H9 (cell line): ENCODE measurements around the gene SUPT3H. TPM values are rescaled to one million over a fixed set of nuclear protein-coding genes. Genes with fewer than 3 reads are reported as not detected.

Experiments used
- DNase-seq: peaks from one replicate; pipeline ENCODE4 v3.0.0-alpha.2; 2017
- H2AFZ ChIP-seq: one replicate; pipeline ENCODE4 v1.6.1; 2013; ENCODE audit warnings: mild to moderate bottlenecking, low read length, control low read depth, moderate library complexity
- H2AK5ac ChIP-seq: 2 replicates; pipeline ENCODE4 v1.6.1; 2013; ENCODE audit warnings: low read length, control low read depth, mixed read lengths; ENCODE audit not compliant: insufficient read length
- H2BK120ac ChIP-seq: one replicate; pipeline ENCODE4 v1.6.1; 2013; ENCODE audit warnings: low read depth, mild to moderate bottlenecking, low read length, control low read depth, inconsistent platforms; ENCODE audit not compliant: poor library complexity, severe bottlenecking
- H2BK12ac ChIP-seq: 2 replicates; pipeline ENCODE4 v1.6.1; 2013; ENCODE audit warnings: low read length, control low read depth, mixed read lengths, low read depth; ENCODE audit not compliant: insufficient read length
- H2BK15ac ChIP-seq: 2 replicates; pipeline ENCODE4 v1.6.1; 2013; ENCODE audit warnings: low read depth, low read length, control low read depth
- H2BK20ac ChIP-seq: one replicate; pipeline ENCODE4 v1.6.1; 2013; ENCODE audit warnings: low read depth, mild to moderate bottlenecking, low read length, control low read depth, inconsistent platforms; ENCODE audit not compliant: poor library complexity, severe bottlenecking
- H2BK5ac ChIP-seq: 2 replicates; pipeline ENCODE4 v1.6.1; 2013; ENCODE audit warnings: low read length, control low read depth, mixed read lengths; ENCODE audit not compliant: insufficient read length
- H3K14ac ChIP-seq: 2 replicates; pipeline ENCODE4 v1.6.1; 2013; ENCODE audit warnings: low read length, control low read depth; ENCODE audit not compliant: insufficient read depth
- H3K18ac ChIP-seq: 2 replicates; pipeline ENCODE4 v1.6.1; 2013; ENCODE audit warnings: low read depth, mild to moderate bottlenecking, mixed read lengths, low read length, control low read depth; ENCODE audit not compliant: insufficient read length
- H3K23ac ChIP-seq: 2 replicates; pipeline ENCODE4 v1.6.1; 2013; ENCODE audit warnings: low read length, control low read depth, mixed read lengths, low read depth; ENCODE audit not compliant: insufficient read length
- H3K23me2 ChIP-seq: 2 replicates; pipeline ENCODE4 v1.6.1; 2013; ENCODE audit warnings: low read depth, mild to moderate bottlenecking, mixed read lengths, low read length, control low read depth; ENCODE audit not compliant: insufficient read length, poor library complexity, severe bottlenecking
- H3K27ac ChIP-seq: 2 replicates; pipeline ENCODE4 v1.5.1; 2013; ENCODE audit warnings: low read length, control low read depth, mixed read lengths, low read depth; ENCODE audit not compliant: insufficient read length
- H3K27me3 ChIP-seq: 2 replicates; pipeline ENCODE4 v1.6.1; 2013; ENCODE audit warnings: low read length, control low read depth, inconsistent platforms; ENCODE audit not compliant: insufficient read depth
- H3K4ac ChIP-seq: 2 replicates; pipeline ENCODE4 v1.6.1; 2013; ENCODE audit warnings: low read depth, mild to moderate bottlenecking, control low read depth, inconsistent platforms, low read length, moderate library complexity
- H3K4me1 ChIP-seq: 2 replicates; pipeline ENCODE4 v1.6.1; 2013; ENCODE audit warnings: low read length, control low read depth, inconsistent platforms; ENCODE audit not compliant: insufficient read depth
- H3K4me2 ChIP-seq: 2 replicates; pipeline ENCODE4 v1.6.1; 2013; ENCODE audit warnings: low read length, control low read depth, mixed read lengths; ENCODE audit not compliant: insufficient read length, insufficient read depth
- H3K56ac ChIP-seq: 2 replicates; pipeline ENCODE4 v1.6.1; 2013; ENCODE audit warnings: low read depth, mild to moderate bottlenecking, mixed read lengths, low read length, control low read depth; ENCODE audit not compliant: insufficient read length
- H3K79me1 ChIP-seq: 2 replicates; pipeline ENCODE4 v1.6.1; 2013; ENCODE audit warnings: low read depth, mild to moderate bottlenecking, moderate library complexity, low read length, control low read depth, inconsistent platforms; ENCODE audit not compliant: insufficient read depth, poor library complexity, severe bottlenecking
- H3K79me2 ChIP-seq: 2 replicates; pipeline ENCODE4 v1.6.1; 2013; ENCODE audit warnings: low read length, control low read depth, inconsistent platforms; ENCODE audit not compliant: insufficient read depth
- H3K9ac ChIP-seq: 2 replicates; pipeline ENCODE4 v1.6.1; 2013; ENCODE audit warnings: low read length, control low read depth, mixed read lengths; ENCODE audit not compliant: insufficient read length; ENCODE audit errors: extremely low read depth
- H3K9me3 ChIP-seq: one replicate; pipeline ENCODE4 v1.6.1; 2013; ENCODE audit warnings: low read depth, low read length, inconsistent platforms; ENCODE audit not compliant: control insufficient read depth
- H3T11ph ChIP-seq: one replicate; pipeline ENCODE4 v1.6.1; 2013; ENCODE audit warnings: mild to moderate bottlenecking, low read length, control low read depth, inconsistent platforms
- H4K20me1 ChIP-seq: one replicate; pipeline ENCODE4 v1.6.1; 2013; ENCODE audit not compliant: control insufficient read depth, insufficient read length, insufficient read depth
- H4K5ac ChIP-seq: 2 replicates; pipeline ENCODE4 v1.6.1; 2013; ENCODE audit warnings: low read depth, mild to moderate bottlenecking, mixed read lengths, low read length, control low read depth; ENCODE audit not compliant: insufficient read length
- H4K8ac ChIP-seq: replicated peaks from 2 replicates; pipeline ENCODE4 v1.6.1; 2013; ENCODE audit warnings: low read length, control low read depth, mixed read lengths, low read depth; ENCODE audit not compliant: insufficient read length
- H4K91ac ChIP-seq: 2 replicates; pipeline ENCODE4 v1.6.1; 2013; ENCODE audit warnings: low read depth, mild to moderate bottlenecking, moderate library complexity, mixed read lengths, low read length, control low read depth; ENCODE audit not compliant: insufficient read length
- H3K27ac Mint-ChIP-seq, 3 experiments: 2 replicates in 2 of 3; 3 replicates in 1 of 3; pipeline ENCODE4 v1.8.0; 2020 to 2021; ENCODE audit warnings: mixed read lengths in 3 of 3, mild to moderate bottlenecking in 1 of 3, moderate library complexity in 1 of 3
- H3K27me3 Mint-ChIP-seq: 2 replicates; pipeline ENCODE4 v1.8.0; 2021; ENCODE audit warnings: low read depth, mild to moderate bottlenecking, moderate library complexity, mixed read lengths
- H3K36me3 Mint-ChIP-seq, 3 experiments: 2 replicates in 2 of 3; 3 replicates in 1 of 3; pipeline ENCODE4 v1.8.0; 2020 to 2021; ENCODE audit warnings: low read depth in 3 of 3, mixed read lengths in 3 of 3; ENCODE audit not compliant: insufficient read depth in 1 of 3
- H3K4me1 Mint-ChIP-seq, 2 experiments: 2 replicates each; pipeline ENCODE4 v1.8.0; 2020; ENCODE audit warnings: mixed read lengths in 2 of 2
- H3K4me3 Mint-ChIP-seq, 2 experiments: 2 replicates in 1 of 2; 3 replicates in 1 of 2; pipeline ENCODE4 v1.8.0; 2020 to 2021; ENCODE audit warnings: mild to moderate bottlenecking in 2 of 2, mixed read lengths in 2 of 2, moderate library complexity in 1 of 2
- H3K9me3 Mint-ChIP-seq, 2 experiments: 2 replicates in 1 of 2; 3 replicates in 1 of 2; pipeline ENCODE4 v1.8.0; 2020; ENCODE audit warnings: mild to moderate bottlenecking in 2 of 2, mixed read lengths in 2 of 2, moderate library complexity in 1 of 2
- CTCF ChIP-seq: fragments of 200-600 bp; sonication (generic); conservative IDR thresholded peaks from 3 replicates; pipeline ENCODE4 v1.8.0; 2021; ENCODE audit warnings: antibody characterized with exemption, mild to moderate bottlenecking
- WGBS: extraction: QIAGEN DNeasy Blood & Tissue Kit; methylation state at CpG from one replicate; pipeline ENCODE4 v1.1.7; 2013; ENCODE audit warnings: missing lambda C conversion rate, low lambda C conversion rate, mixed read lengths; ENCODE audit not compliant: insufficient read length; ENCODE audit errors: extremely low coverage; 5-methylcytosine and 5-hydroxymethylcytosine counted together
- total RNA-seq: library from RNA; stranded (reverse); gene quantifications from 2 replicates; pipeline ENCODE4 v1.2.1, GENCODE V29; 2021

Gene SUPT3H
- total RNA-seq, 1 experiment from 2014 or later = 22.5 TPM

GRCh38 chr6:45109551-45109950 is 268.2 kb downstream of the SUPT3H start:
- H3K36me3 Mint-ChIP-seq = no peaks in the 10 kb centered on the region
- H3K4ac ChIP-seq = no peak overlapping the region
- H3K27me3 Mint-ChIP-seq = no peaks in the 10 kb centered on the region
- H3K9me3 ChIP-seq = no peaks in the 10 kb centered on the region
- no peak overlapping the region for H2BK20ac ChIP-seq
- H3K9ac ChIP-seq = no peak overlapping the region
- no peak overlapping the region for H4K5ac ChIP-seq
- H3K56ac ChIP-seq = no peak overlapping the region
- no peak overlapping the region for H3K27ac ChIP-seq
- no peak for DNase-seq
- no peak for TF ChIP-seq CTCF
- H3K4me2 ChIP-seq = no peak overlapping the region
- H2BK15ac ChIP-seq = no peak overlapping the region
- no peak overlapping the region for H2BK12ac ChIP-seq
- no peak overlapping the region for H3T11ph ChIP-seq
- H3K4me3 Mint-ChIP-seq = no peak overlapping the region
- H3K4me1 ChIP-seq = no peaks in the 10 kb centered on the region
- no peak overlapping the region for H3K14ac ChIP-seq
- no peak overlapping the region for H3K18ac ChIP-seq
- no peaks in the 10 kb centered on the region for H3K9me3 Mint-ChIP-seq
- H4K91ac ChIP-seq = no peak overlapping the region
- peaks cover 3 to 12% of the 10 kb centered on the region in 2 experiments; a peak in 3 of 4 replicates for H3K4me1 Mint-ChIP-seq
- H3K79me1 ChIP-seq = no peaks in the 10 kb centered on the region
- no peak overlapping the region for H2BK5ac ChIP-seq
- H2AFZ ChIP-seq = no peak overlapping the region
- no peaks in the 10 kb centered on the region for H4K20me1 ChIP-seq
- H3K27me3 ChIP-seq = no peaks in the 10 kb centered on the region
- no CpG with 5 or more reads among the region's 1 CpG for whole genome bisulfite sequencing
- no peaks in the 10 kb centered on the region for H3K23me2 ChIP-seq
- no peak overlapping the region for H3K23ac ChIP-seq
- no peaks in the 10 kb centered on the region for H3K79me2 ChIP-seq
- H3K27ac Mint-ChIP-seq = no peak overlapping the region
- H2AK5ac ChIP-seq = no peak overlapping the region
- no peak overlapping the region for H4K8ac ChIP-seq
- no peak overlapping the region for H2BK120ac ChIP-seq
